GM19328 (cell line): Measurements from ENCODE around the gene DRG2.

Experiments used
- ATAC-seq: cut with Tn5 transposase; IDR thresholded peaks from one replicate; pipeline ENCODE4 v1.9.1; 2021; ENCODE audit warnings: mild to moderate bottlenecking, moderate library complexity; ENCODE audit not compliant: unreplicated experiment

Gene DRG2

DNA sequence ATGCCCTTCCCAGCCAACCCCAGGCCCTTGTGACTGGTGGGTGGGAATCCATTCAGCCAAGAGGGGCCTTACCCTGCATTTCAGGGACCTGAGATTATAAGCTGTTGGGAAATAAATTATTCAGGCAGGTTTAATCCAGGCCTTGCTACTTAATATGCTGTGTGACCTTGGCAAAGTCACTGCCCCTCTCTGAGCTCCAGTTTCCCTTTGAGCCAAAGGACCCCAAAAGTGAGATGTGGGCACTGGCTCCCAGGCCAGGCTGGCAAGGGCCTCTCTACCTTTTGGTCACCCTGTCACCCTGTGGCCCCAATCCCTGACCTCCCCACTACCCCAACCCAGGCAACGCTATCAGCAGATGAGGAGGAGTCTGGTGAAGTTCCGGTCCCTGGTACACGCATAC is 54.7 kb downstream of the DRG2 start:
- no peak for ATAC-seq

DNA sequence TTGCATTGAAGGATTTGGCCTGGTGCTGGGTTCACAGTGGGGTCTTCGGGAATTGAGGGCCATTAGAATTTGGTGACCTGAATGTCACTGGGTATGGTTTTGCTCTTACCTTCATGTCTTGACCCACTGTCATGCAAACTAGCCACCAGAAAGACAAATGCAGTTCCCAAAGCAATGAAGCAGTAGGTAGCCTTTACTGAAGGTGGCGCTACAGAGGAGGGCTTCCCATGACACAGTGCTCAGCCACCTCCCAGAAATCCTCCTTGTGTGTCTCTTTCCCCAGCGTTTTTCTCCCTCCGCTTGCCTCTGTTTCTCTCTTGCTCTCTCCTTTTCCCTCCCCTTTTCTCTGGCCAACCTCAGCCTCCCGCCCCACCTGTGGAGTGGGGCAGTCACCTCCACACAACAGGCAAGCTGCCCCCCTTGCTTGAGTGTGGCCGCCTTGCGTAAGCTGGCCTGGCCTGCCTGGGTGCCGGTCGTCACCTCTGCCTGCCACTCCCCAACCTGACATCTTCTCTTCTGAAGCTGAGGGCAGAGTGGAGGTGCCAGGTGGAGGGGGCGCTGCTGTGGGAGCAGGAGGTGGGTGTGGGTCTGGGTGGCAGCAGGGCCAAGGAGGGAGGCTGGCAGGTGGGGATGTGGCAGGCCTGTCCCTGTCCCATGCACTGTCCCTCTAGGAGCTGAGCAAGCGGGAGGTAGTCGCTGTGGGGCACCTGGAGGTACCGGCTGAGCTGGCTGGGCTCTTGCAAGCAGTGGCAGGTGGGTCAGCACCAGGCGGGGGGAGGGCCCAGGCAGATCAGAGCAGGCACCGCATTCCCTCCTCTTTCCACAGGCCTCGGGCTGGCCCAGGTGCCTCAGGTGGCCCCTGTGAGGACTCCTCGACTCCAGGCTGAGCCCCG is 55.5 kb downstream of the DRG2 start:
- no peak for ATAC-seq

DNA sequence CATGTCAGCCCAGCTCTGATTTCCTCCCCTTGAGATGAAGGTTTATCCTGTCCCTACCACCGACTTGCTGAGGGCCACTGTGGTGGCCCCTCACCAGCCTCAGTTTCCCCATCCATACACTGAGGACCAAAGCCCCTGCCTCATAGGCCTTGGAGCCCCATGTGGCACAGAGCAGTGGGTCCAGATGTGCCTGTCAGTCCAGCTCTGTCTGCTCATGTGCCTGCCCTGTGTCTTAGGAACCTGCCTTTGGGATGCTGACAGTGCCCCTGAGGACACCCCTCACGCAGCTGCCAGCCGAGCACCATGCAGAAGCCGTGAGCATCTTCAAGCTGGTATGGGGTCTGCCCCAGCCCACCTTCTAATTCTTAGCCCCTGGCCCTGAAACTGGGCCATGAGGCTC is 56.5 kb downstream of the DRG2 start:
- ATAC-seq = no peak

DNA sequence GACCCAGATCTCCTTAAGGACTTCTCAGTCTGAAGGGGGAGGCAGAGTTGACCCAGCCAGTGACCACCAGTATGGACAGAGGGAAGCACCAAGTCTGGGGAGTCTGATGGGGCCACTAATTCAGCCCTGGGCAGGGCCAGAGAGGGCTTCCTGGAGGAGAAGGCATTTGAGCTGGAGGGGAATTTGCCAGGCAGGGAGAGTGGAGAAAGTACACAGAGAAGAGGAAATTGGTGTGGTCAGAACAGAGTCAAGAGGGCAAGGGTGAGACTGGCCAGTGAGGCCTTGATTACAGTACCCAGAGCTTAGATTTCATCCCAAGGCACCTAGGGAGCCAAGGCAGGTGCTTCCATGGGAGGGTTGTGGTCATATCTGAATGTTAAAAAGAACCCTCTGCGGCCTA is 57.1 kb downstream of the DRG2 start:
- ATAC-seq = no peak

DNA sequence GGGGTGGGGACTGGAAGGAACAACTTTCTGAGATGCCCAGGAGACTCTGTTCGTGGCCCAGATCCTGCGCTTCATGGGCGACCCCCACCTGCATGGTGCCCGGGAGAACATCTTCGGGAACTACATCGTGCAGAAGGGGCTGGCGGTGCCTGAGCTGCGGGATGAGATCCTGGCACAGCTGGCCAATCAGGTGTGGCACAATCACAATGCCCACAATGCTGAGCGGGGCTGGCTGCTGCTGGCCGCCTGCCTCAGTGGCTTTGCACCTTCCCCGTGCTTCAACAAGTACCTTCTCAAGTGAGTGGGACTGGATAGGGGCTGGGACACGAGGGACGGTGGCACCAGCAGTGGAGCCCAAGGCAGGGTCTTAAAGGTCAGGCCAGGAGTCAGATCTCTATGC is 58.1 kb downstream of the DRG2 start:
- ATAC-seq = no peak

DNA sequence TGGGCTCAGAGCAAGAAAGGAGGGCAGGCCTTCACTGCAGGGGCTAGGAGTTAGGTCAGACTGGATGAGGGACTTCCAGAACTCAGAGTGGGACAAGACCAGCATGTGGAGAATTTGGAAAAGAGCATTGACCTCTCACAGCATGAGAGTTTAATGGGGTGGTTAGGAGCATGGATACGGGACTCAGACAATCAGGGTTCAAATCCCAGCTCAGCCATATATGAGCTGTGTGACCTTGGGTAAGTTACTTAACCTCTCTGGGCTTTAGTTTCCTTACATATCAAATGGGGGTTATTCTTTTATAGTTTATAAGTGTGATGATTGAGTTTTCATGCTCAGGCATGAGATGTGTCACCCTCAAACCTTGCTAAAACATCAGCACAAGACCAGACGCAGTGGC is 58.5 kb downstream of the DRG2 start:
- ATAC-seq = no peak

DNA sequence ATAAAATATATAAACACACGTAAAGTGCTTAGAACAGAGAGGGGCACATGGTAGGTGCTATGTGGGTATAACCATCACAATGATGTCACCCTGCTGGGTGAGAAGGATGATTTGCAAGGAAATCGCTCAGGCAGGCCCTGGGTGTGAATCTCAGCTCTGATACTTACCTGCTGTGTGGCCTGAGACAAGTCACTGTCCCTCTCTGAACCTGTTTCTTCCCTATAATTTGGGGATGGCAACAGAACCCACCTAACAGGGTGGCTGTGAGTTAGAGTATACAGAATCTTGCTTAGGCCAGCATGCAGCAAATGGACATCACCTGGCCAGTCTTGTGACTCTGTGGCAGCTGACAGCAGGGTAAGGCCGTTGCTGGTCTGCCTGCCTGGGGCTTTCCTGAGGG is 59.2 kb downstream of the DRG2 start:
- ATAC-seq = no peak

DNA sequence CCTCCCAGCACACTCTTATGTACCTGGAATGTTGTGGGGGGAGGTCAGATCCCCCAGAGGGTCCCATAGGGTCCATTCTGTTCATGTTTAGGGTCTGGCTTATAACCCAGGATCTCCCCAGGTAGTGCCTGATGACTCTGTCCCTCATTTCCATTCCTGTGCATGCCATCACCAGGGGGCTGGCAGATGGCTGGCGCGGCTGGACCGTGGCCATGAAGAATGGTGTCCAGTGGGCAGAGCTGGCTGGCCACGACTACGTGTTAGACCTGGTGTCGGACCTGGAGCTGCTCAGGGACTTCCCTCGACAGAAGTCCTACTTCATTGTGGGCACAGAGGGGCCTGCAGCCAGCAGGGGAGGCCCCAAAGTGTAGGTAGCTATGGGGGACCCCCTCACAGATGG is 60.8 kb downstream of the DRG2 start:
- ATAC-seq = no peak

DNA sequence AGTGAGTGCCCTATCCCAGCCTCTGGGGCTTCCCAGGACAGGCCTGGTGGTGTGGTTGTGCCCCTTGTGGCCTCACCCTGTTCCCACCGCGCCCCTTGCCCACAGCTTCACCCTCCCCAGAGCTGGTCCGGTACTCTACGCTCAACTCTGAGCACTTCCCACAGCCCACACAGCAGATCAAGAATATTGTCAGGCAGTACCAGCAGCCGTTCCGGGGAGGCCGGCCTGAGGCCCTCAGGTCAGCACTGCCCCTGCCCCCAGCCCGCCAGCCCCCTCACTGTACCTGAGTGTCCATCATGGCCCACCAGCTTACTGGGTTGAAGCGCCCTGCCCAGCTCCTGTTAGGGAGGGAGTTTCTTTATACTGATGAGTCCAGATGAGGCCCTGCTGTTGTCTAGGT is 63.5 kb downstream of the DRG2 start:
- ATAC-seq = no peak

DNA sequence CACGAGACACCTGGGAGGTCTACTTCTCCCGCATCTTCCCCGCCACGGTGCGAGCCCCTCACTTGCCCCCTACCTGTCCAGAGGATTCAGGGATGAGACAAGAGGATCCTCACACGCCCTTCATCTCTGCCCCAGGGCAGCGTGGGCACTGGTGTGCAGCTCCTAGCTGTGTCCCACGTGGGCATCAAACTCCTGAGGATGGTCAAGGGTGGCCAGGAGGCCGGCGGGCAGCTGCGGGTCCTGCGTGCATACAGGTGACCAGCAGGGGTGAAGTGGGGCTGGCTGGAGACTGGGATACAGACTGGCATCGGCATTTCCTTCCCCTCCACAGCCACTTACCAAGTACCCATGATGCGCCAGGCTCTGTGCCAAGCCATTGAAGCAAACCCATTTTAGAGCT is 67.4 kb downstream of the DRG2 start:
- no peak for ATAC-seq

DNA sequence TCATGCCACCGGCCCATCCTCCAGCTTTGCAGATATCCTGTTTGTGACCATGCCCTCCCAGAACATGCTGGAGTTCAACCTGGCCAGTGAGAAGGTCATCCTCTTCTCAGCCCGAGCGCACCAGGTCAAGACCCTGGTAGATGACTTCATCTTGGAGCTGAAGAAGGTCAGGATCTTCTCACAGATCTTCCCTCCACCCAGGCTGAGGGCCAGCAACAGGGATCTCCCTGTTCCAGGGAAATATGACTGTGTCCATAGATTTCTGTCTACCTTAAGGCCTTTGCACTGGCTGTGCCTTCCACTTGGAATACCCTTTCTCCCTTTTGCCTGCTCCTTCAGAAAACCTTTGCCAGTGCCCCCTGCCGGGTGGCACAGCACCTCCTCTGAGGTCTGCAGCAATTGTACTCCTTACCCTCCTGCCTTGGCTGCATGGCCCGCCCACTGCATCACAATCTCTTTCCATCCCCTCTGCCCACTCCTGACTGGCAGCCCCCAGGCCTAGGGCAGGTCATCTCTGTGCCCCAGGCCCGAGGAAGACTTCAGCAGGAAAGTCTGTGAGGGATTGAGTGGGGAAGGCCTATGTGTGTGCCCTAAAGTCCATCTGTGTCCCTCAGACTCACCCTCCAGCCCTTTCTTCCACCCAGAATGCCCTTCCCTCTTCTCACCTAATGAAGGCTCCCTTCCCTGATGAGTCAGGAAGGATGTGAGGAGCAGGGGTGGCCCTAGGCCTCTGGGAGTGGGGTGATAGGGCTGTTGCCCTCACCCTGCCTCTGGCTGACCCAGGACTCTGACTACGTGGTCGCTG is 68.6 kb downstream of the DRG2 start:
- ATAC-seq = no peak

DNA sequence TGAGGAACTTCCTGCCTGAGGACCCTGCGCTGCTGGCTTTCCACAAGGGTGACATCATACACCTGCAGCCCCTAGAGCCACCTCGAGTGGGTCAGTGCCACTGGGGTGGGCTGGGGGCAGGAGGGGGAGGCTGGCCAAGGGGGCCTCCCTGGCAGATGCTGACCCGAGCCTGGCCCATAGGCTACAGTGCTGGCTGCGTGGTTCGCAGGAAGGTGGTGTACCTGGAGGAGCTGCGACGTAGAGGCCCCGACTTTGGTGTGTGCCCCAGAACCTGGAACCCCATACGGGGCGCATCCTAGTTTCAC is 69.2 kb downstream of the DRG2 start:
- ATAC-seq = no peak
